DOHH2 (cell line): ENCODE data around the gene CLEC9A.

Experiments used
- CTCF ChIP-seq: fragments of 200-600 bp; sonication (generic); IDR thresholded peaks from one replicate; pipeline ENCODE4 v1.5.1; 2014; ENCODE audit warnings: antibody characterized with exemption, mild to moderate bottlenecking, low read depth, low read length; ENCODE audit not compliant: poor library complexity, severe bottlenecking
- EZH2phosphoT487 ChIP-seq: fragments of 200-600 bp; sonication (generic); IDR thresholded peaks from 2 replicates; pipeline ENCODE4 v1.6.1; 2017; ENCODE audit warnings: borderline replicate concordance, mild to moderate bottlenecking, antibody characterized with exemption, low read length, moderate library complexity, mixed read lengths

- TF ChIP-seq CTCF (no peak), EZH2phosphoT487 (no peak)
These were observed 65.5 kb downstream of the CLEC9A start for GRCh38 chr12:10095971-10096370.
